ENCODE data around the gene CNIH1.

- no peak for TF ChIP-seq CTCF (IDR thresholded peaks at IDR 0.05)
- no peak for TF ChIP-seq ZFX (IDR thresholded peaks at IDR 0.05; ENCODE audit: borderline replicate concordance)
Measured at GRCh38 chr14:54446161-54446693, 5.1 kb upstream of the CNIH1 start.
